22Rv1 (cell line): ENCODE measurements around the gene EFNB1.

Source experiments
- H3K27ac ChIP-seq: fragments of 450-650 bp; 2 replicates; pipeline ENCODE4 v1.5.1; 2017
- CTCF ChIP-seq: fragments of 450-650 bp; IDR thresholded peaks from 2 replicates; pipeline ENCODE4 v1.5.1; 2017; ENCODE audit warnings: mild to moderate bottlenecking
- ZFX ChIP-seq: fragments of 450-650 bp; IDR thresholded peaks from 2 replicates; pipeline ENCODE4 v1.6.1; 2017; ENCODE audit warnings: antibody characterized with exemption, borderline replicate concordance

The EFNB1 gene

DNA sequence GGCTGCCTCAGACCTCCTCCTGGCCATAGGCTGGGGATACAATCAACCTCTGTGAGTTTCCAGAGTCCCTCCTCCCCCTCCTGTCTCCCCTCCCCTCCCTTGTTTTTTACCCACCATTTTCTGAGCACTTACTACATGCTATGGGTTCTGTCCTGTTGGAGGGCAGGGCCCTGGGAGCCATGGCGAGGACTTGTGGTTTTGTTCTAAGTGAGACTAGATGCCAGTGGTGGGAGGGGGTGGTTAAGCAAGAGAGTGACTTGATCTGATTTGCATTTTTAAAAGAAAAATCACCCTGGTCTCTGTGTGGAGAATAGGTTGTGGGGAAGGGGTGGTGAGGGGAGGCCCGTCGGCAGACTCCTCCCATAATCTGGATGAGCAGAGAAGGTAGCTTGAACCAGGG lies 39.5 kb downstream of the EFNB1 start:
- TF ChIP-seq CTCF (no peak), ZFX (no peak)
- H3K27ac ChIP-seq, result no peak overlapping the region

- TF ChIP-seq ZFX (no peak), CTCF (no peak)
- H3K27ac ChIP-seq, result no peak overlapping the region
Observed at GRCh38 chrX:68868902-68869800, 40.3 kb downstream of the EFNB1 start.

DNA sequence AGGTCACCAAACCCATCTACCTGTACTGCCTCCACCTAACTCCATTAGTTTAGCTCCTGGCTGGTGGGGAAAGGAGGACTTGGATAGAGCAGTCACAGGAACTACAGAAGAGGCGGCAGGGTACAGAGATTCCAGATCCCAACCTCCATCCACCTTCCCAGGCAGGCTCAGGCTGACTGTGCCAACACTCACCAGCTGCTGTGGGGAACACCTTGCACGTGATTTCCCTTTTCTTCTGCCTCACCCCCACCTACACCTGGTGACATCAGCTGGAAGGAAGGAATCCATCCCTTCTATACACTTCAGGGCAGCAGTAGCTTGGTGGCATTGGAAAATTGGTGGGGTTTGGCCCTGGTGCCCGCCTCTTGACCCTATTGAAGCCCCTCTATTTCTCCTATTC lies 41.5 kb downstream of the EFNB1 start:
- no peak overlapping the region for H3K27ac ChIP-seq
- TF ChIP-seq CTCF (no peak), ZFX (no peak)

GRCh38 chrX:68872171-68872570 lies 43.4 kb downstream of the EFNB1 start:
- TF ChIP-seq ZFX, result no peak
- TF ChIP-seq CTCF, result no peak
- H3K27ac ChIP-seq, result no peak overlapping the region

DNA sequence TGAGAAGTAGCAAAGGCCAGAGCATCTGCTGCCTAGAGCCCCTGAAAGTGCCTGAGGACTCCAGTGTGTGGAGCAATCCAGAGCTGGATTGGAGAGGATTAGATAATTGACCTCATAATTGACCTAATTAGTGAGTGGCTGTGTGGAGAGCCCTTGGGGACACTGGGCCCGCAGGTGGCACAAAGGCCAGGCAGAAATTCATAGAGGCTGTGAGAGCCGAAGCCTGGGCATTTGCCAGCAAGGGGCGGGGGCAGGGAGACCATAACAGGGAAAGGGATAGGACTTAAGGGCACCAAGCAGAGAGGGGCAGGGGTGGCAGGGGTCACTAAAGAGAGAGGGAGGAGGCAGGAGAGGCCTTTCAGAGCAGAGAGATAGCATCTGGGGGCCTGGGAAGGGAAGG lies 45.3 kb downstream of the EFNB1 start:
- no peak overlapping the region for H3K27ac ChIP-seq
- TF ChIP-seq ZFX (no peak), CTCF (no peak)

GRCh38 chrX:68876731-68877130 lies 47.9 kb downstream of the EFNB1 start:
- no peak overlapping the region for H3K27ac ChIP-seq
- TF ChIP-seq CTCF (no peak), ZFX (no peak)

GRCh38 chrX:68877606-68878005 lies 48.8 kb downstream of the EFNB1 start:
- TF ChIP-seq CTCF (no peak), ZFX (no peak)
- no peak overlapping the region for H3K27ac ChIP-seq
